ENCODE measurements around the gene EFNA3. TPM values are rescaled to one million over a fixed set of nuclear protein-coding genes. Genes with fewer than 3 reads are reported as not detected.

Gene EFNA3, protein sequence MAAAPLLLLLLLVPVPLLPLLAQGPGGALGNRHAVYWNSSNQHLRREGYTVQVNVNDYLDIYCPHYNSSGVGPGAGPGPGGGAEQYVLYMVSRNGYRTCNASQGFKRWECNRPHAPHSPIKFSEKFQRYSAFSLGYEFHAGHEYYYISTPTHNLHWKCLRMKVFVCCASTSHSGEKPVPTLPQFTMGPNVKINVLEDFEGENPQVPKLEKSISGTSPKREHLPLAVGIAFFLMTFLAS
- 9.7 to 11.7 TPM (median 11.6 TPM) in 5 replicates for total RNA-seq (2022; extraction: Qiagen RNA extraction)

DNA sequence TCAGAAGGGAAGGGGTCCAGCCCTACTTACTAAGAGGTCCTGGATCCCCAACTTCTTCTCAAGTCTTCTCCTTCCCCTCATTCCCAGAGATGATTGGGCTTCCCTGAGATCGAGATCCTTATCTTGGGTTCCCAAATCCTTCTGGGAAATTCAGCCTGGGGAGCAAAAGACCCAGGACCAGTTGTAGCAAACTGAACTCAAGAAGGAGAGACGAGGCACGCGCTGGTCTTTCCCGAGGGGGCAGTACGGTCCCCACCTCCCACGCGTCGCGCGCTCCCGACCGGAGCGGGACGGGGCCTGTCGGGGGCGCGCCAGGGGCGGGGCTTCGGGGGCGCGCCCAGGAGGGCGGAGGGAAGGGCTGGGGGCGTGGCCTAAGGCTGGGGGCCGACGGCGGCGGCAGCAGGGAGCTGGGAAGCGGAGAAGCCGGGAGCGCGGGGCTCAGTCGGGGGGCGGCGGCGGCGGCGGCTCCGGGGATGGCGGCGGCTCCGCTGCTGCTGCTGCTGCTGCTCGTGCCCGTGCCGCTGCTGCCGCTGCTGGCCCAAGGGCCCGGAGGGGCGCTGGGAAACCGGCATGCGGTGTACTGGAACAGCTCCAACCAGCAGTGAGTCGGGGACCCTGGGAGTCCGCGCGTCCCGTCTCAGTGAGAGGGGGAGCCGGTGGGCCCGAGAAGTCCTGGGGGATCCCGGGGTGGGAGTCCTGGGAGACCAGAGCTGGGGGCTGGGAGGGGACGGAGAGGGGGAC, at the start of gene EFNA3:
Gene EFNA3 (plus strand): TSS at position 369 of the 741 bp plus-strand sequence. CDS start 105 bp downstream, at position 474.

DNA sequence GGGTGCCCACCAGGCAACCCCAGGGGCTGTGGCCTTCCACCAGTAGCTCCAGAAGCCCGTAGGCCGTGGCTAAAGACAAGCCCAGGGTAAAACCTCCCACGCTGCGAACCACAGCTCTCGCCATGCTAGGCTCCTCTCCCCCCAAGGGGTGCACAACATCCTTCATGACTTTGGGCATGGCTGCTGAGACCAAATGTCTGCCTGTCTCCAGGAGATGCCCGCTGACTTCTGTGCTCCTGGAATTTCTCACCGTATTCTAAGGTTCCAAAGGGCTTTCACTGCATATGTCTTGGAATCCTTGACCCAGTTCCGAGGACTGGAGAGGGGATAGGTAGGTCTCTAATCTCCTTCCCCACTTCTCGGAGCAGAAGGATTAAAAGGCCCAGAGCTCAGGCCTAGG, 45.1 kb upstream of the EFNA3 start, which contains the start of the genes DCST1 and DCST2:
Gene DCST1 (plus strand): TSS at position 301 of the 400 bp plus-strand sequence. CDS start 213 bp downstream, outside the sequence.
Gene DCST2 (minus strand): TSS at position 258 of the 400 bp plus-strand sequence. CDS start 80 bp downstream, at position 178.

DNA sequence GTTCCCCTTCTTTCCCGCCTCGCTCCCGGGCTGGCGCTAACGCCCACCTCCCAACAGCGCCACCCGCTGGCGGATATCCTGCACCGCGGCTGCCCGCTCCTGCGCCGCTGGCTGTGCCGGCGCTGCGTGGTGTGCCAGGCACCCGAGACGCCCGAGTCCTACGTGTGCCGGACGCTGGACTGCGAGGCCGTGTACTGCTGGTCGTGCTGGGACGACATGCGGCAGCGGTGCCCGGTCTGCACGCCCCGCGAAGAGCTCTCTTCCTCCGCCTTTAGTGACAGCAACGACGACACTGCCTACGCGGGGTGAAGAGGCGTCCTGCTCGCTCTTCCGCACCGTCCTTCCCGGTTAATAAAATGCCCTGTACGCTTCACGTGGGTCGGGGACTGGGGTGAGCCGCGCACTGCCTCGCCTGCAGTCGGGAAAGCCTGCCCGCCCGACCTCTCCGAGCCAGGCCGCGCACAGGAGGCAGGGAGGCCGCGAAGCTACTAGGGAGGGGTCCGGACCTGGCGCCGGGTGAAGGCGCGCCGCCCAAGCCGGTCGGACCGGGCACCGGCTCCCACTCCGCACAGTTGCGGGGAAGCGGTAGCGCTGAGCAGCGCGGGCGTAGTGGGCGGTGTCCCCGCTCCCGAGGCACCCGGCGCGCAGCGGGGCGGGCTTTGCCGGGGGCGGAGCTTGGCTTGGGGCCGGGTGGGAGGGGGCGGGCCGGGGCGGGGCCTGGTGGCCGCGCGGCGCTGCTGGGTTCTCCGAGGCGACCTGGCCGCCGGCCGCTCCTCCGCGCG, 27.9 kb upstream of the EFNA3 start, which contains the start of gene ADAM15:
Gene ADAM15 (plus strand): TSS at position 757 of the 782 bp plus-strand sequence. CDS start 71 bp downstream, outside the sequence.

DNA sequence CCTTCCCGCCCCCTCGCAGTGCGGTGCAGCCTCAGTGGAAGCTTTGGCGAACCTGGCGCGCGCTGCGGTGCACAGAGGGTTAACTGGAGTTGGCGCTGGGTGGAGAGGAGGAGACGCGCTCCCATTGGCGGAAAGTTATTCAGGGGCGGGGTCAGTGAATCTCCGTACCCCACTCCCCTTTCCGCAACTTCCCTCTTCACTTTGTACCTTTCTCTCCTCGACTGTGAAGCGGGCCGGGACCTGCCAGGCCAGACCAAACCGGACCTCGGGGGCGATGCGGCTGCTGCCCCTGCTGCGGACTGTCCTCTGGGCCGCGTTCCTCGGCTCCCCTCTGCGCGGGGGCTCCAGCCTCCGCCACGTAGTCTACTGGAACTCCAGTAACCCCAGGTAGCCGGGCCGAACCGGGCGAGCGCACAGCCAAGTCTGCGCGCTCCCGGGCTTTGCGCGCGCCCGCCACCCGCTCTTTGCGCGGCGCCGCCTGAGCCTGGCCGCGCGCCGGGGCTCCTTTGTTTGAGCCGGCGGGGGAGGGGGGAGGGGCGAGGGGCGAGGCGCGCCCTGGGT, 15.0 kb upstream of the EFNA3 start, which contains the start of gene EFNA4:
Gene EFNA4 (plus strand): TSS at position 191 of the 561 bp plus-strand sequence. CDS start 84 bp downstream, at position 275.

DNA sequence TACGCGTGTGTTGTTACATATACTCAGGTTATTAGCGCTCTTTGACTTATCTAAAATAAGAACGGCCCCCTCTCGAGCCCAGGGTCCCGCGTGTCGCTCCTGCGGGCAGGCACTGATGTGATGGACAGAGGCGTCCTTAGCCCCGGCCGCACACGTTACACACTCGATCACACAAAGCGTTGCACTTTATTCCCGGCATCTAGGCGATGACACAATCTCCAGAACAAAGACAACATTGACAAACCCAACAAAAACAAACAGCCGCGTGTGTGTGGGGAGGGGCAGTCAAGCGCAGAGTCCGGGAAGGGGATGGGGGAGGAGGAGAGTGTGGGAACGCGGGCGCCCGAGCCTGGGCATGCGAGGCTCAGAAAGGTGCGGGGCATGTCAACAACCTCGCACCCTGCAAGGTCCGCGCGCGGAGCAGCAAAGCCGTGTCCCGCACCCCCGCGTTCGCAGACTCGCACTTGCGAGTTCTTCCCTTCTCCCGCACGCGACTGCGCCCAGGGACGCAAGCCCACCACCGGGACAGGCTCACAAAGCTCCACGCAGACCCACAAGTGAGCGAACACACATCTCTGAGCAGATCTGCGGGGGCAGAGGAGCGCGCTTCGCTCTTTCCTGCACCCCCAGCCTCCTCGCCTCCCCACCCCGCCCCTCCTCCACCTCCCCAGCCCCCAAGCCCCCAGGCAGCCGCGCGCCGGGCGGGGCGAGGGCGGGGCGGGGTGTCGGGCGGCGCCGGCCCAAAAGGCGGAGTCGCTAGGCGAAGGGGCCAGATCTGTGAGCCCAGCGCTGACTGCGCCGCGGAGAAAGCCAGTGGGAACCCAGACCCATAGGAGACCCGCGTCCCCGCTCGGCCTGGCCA, 48.7 kb downstream of the EFNA3 start, which contains the start of gene EFNA1:
Gene EFNA1 (plus strand): TSS at position 772 of the 862 bp plus-strand sequence. CDS start 102 bp downstream, outside the sequence.

DNA sequence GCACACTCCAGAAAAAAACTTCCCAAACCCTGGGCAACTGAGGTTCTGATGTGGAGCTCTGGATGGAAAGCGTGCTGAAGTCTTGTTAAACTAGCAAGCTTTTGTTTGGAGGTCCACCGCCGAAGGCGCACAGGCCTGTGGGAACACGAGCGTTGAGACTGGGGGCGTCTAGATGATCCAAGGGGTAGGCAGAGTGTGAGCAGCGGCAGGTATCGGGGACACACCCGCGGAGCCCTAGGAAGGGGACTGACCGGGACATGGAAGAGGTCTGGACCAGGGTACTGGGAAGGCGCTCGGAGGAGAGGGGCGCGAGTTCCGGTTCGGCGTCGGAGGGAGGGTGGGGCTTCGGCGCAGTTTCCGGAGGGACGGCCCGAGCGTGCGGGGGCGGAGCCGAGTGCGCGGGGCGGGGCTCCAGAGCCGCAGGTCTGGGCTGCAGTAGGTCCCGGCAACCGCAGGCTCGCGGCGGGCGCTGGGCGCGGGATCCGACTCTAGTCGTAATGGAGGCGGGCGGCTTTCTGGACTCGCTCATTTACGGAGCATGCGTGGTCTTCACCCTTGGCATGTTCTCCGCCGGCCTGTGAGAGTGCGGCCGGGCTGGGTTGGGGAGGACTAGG, 56.9 kb downstream of the EFNA3 start, which contains the start of gene SLC50A1:
Gene SLC50A1 (plus strand): TSS at position 438 of the 614 bp plus-strand sequence. CDS start 60 bp downstream, at position 498.

Other genes starting within 250 kb of the EFNA3 start
- gene KCNN3, start 208.6 kb upstream of the EFNA3 start, total RNA-seq (2022; extraction: Qiagen RNA extraction): 0.01 to 0.03 TPM (median 0.02 TPM) in 4 of 5 replicates, not detected in the other
- gene PMVK, start 142.1 kb upstream of the EFNA3 start, total RNA-seq (2022; extraction: Qiagen RNA extraction): 42.1 to 48.4 TPM (median 43.6 TPM) in 5 replicates
- gene PBXIP1, start 122.7 kb upstream of the EFNA3 start, total RNA-seq (2022; extraction: Qiagen RNA extraction): 13.1 to 16.1 TPM (median 14.7 TPM) in 5 replicates
- 20.1 to 24.8 TPM (median 23.2 TPM) in 5 replicates for gene PYGO2, start 117.1 kb upstream of the EFNA3 start, total RNA-seq (2022; extraction: Qiagen RNA extraction)
- gene SHC1, start 108.1 kb upstream of the EFNA3 start, total RNA-seq (2022; extraction: Qiagen RNA extraction): 194 to 253 TPM (median 238 TPM) in 5 replicates
- 311 to 367 TPM (median 344 TPM) in 5 replicates for gene CKS1B, start 104.2 kb upstream of the EFNA3 start, total RNA-seq (2022; extraction: Qiagen RNA extraction)
- 38.8 to 45.4 TPM (median 43.8 TPM) in 5 replicates for gene FLAD1, start 95.5 kb upstream of the EFNA3 start, total RNA-seq (2022; extraction: Qiagen RNA extraction)
- gene LENEP, start 85.3 kb upstream of the EFNA3 start, total RNA-seq (2022; extraction: Qiagen RNA extraction): not detected in 5 replicates
- gene ZBTB7B, start 76.0 kb upstream of the EFNA3 start, total RNA-seq (2022; extraction: Qiagen RNA extraction): 44.8 to 52.9 TPM (median 49.0 TPM) in 5 replicates
- 0.37 to 0.77 TPM (median 0.52 TPM) in 5 replicates for gene DCST2, start 45.1 kb upstream of the EFNA3 start, total RNA-seq (2022; extraction: Qiagen RNA extraction)
- gene DCST1, start 45.0 kb upstream of the EFNA3 start, total RNA-seq (2022; extraction: Qiagen RNA extraction): 0.07 to 0.08 TPM in 2 of 5 replicates, not detected in the others
- 84.2 to 106 TPM (median 101 TPM) in 5 replicates for gene ADAM15, start 27.5 kb upstream of the EFNA3 start, total RNA-seq (2022; extraction: Qiagen RNA extraction)
- gene EFNA4, start 15.1 kb upstream of the EFNA3 start, total RNA-seq (2022; extraction: Qiagen RNA extraction): 12.3 to 15.4 TPM (median 13.0 TPM) in 5 replicates
- 21.4 to 32.6 TPM (median 26.0 TPM) in 5 replicates for gene EFNA1, start 49.0 kb downstream of the EFNA3 start, total RNA-seq (2022; extraction: Qiagen RNA extraction)
- gene SLC50A1, start 57.0 kb downstream of the EFNA3 start, total RNA-seq (2022; extraction: Qiagen RNA extraction): 32.8 to 36.7 TPM (median 34.6 TPM) in 5 replicates
- gene DPM3, start 61.7 kb downstream of the EFNA3 start, total RNA-seq (2022; extraction: Qiagen RNA extraction): 69.5 to 108 TPM (median 98.1 TPM) in 5 replicates
- gene KRTCAP2, start 94.5 kb downstream of the EFNA3 start, total RNA-seq (2022; extraction: Qiagen RNA extraction): 187 to 257 TPM (median 250 TPM) in 5 replicates
- 1.7 to 2.9 TPM (median 2.7 TPM) in 5 replicates for gene TRIM46, start 95.0 kb downstream of the EFNA3 start, total RNA-seq (2022; extraction: Qiagen RNA extraction)
- 7.6 to 9.3 TPM (median 8.5 TPM) in 5 replicates for gene THBS3, start 129.1 kb downstream of the EFNA3 start, total RNA-seq (2022; extraction: Qiagen RNA extraction)
- 63.2 to 79.8 TPM (median 74.7 TPM) in 5 replicates for gene MTX1, start 129.9 kb downstream of the EFNA3 start, total RNA-seq (2022; extraction: Qiagen RNA extraction)
- gene ENTREP3, start 176.6 kb downstream of the EFNA3 start, total RNA-seq (2022; extraction: Qiagen RNA extraction): 31.8 to 36.8 TPM (median 32.8 TPM) in 5 replicates
- 94.3 to 128 TPM (median 118 TPM) in 5 replicates for gene SCAMP3, start 183.5 kb downstream of the EFNA3 start, total RNA-seq (2022; extraction: Qiagen RNA extraction)
- 22.3 to 26.3 TPM (median 25.4 TPM) in 5 replicates for gene CLK2, start 194.7 kb downstream of the EFNA3 start, total RNA-seq (2022; extraction: Qiagen RNA extraction)
- gene HCN3, start 198.6 kb downstream of the EFNA3 start, total RNA-seq (2022; extraction: Qiagen RNA extraction): 3.5 to 5.3 TPM (median 4.6 TPM) in 5 replicates
- not detected in 5 replicates for gene PKLR, start 222.6 kb downstream of the EFNA3 start, total RNA-seq (2022; extraction: Qiagen RNA extraction)
- 158 to 180 TPM (median 168 TPM) in 5 replicates for gene FDPS, start 230.0 kb downstream of the EFNA3 start, total RNA-seq (2022; extraction: Qiagen RNA extraction)
- gene RUSC1, start 242.1 kb downstream of the EFNA3 start, total RNA-seq (2022; extraction: Qiagen RNA extraction): 42.2 to 54.3 TPM (median 53.4 TPM) in 5 replicates